ENCODE measurements around the gene ATP8A2. TPM values are rescaled to one million over a fixed set of nuclear protein-coding genes. Genes with fewer than 3 reads are reported as not detected.

The ATP8A2 gene
- total RNA-seq, 2 experiments from 2014 or later, result not detected

DNA sequence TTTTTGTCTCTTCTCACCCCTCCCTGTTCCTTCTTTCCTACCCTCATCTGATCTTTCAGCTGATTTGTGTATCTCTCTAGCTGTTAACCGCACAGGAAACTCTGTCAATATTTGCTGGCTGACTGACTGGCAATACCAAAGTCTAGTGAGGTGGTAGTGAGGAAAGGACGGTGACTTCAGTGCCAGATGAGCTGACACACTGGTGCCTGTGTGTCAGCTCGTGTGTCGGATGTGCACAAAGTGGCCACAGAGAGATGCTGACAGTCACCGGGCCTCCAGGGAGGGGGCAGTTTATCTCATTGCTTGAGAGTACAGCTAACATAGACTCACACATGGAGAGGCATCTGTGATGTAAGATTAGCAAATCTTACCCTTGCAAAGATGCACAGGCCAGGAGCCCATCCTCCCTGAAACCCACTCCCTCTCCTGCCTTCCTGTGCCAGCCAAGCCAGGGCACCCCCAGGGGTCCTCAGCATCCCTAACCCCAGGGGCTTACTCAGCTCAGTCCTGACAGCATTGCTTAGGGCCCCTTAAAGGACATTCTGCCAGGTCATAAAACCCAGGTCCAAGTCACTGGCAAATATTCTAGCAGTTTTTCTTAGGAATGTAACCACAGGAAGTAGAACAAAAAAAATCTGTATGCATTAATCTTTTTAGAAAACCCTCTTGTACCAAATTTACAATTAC is 599.8 kb downstream of the ATP8A2 start:
- Histone ChIP-seq H3K4me2 (ENCODE audit: low read length) (no peak overlapping the region), H3K4me1 (ENCODE audit: insufficient read depth, low read length, poor library complexity, severe bottlenecking) (no peaks in the 10 kb centered on the region), H2AFZ (ENCODE audit: low read length) (no peak overlapping the region), H3K4me3 (ENCODE audit: low read depth, low read length, poor library complexity, severe bottlenecking) (no peak overlapping the region), H3K79me2 (ENCODE audit: insufficient read depth, low read depth, low read length) (no peaks in the 10 kb centered on the region), H4K20me1 (ENCODE audit: insufficient read depth, low read length) (no peaks in the 10 kb centered on the region), H3K27ac (ENCODE audit: low read depth, low read length, poor library complexity, severe bottlenecking) (no peak overlapping the region), H3K9me3 (ENCODE audit: low read length) (no peaks in the 10 kb centered on the region), H3K9me2 (ENCODE audit: insufficient read depth, low read length) (no peaks in the 10 kb centered on the region), H3K36me3 (ENCODE audit: insufficient read depth, low read length) (no peaks in the 10 kb centered on the region)
- DNase-seq (ENCODE audit: low spot score), result no peak
- ChIA-PET CTCF (ENCODE audit: unreplicated experiment) (no interaction called here), POLR2A (no interaction called here)
- intact Hi-C loops (cut with micrococcal nuclease; ENCODE audit: unreplicated experiment), result no loop called here
- no TSS peak for BruUV-seq (replicated peaks)
- TF ChIP-seq, protein P1, sequence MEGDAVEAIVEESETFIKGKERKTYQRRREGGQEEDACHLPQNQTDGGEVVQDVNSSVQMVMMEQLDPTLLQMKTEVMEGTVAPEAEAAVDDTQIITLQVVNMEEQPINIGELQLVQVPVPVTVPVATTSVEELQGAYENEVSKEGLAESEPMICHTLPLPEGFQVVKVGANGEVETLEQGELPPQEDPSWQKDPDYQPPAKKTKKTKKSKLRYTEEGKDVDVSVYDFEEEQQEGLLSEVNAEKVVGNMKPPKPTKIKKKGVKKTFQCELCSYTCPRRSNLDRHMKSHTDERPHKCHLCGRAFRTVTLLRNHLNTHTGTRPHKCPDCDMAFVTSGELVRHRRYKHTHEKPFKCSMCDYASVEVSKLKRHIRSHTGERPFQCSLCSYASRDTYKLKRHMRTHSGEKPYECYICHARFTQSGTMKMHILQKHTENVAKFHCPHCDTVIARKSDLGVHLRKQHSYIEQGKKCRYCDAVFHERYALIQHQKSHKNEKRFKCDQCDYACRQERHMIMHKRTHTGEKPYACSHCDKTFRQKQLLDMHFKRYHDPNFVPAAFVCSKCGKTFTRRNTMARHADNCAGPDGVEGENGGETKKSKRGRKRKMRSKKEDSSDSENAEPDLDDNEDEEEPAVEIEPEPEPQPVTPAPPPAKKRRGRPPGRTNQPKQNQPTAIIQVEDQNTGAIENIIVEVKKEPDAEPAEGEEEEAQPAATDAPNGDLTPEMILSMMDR (conservative IDR thresholded peaks at IDR 0.05; ENCODE audit: low read length), result no peak
- TF ChIP-seq EZH2phosphoT487 (IDR thresholded peaks at IDR 0.05; ENCODE audit: borderline replicate concordance, low read depth, low read length), result no peak

DNA sequence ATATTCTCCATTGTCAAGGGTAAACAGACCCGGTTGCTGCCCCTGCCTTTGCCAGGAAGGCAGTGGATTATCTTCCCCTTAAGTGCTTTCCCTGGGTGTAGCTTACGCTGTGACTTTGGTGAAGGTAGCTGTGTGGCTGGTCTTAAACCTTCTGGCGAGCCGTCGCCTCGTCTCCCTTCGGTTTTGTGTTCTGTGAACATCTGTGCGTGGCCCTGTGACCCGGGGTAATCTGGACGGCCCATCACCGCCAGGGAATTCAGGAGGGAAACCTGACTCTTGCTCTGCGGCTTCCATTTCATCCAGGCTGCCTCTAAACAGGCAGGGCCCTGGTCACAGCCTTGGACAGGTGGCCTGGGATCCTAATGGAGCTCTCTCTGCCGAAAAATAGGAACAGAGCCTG is 601.3 kb downstream of the ATP8A2 start:
- no peak overlapping the region for H2AFZ ChIP-seq (ENCODE audit: low read length)
- H4K20me1 ChIP-seq (ENCODE audit: insufficient read depth, low read length), result no peaks in the 10 kb centered on the region
- H3K4me1 ChIP-seq (ENCODE audit: insufficient read depth, low read length, poor library complexity, severe bottlenecking), result no peaks in the 10 kb centered on the region
- no peak for DNase-seq (ENCODE audit: low spot score)
- no peaks in the 10 kb centered on the region for H3K36me3 ChIP-seq (ENCODE audit: insufficient read depth, low read length)
- H3K27ac ChIP-seq (ENCODE audit: low read depth, low read length, poor library complexity, severe bottlenecking), result no peak overlapping the region
- H3K4me2 ChIP-seq (ENCODE audit: low read length), result no peak overlapping the region
- POLR2A ChIA-PET, result no interaction called here
- H3K79me2 ChIP-seq (ENCODE audit: insufficient read depth, low read depth, low read length), result no peaks in the 10 kb centered on the region
- intact Hi-C loops (cut with micrococcal nuclease; ENCODE audit: unreplicated experiment), result no loop called here
- BruUV-seq (replicated peaks), result no TSS peak
- H3K9me3 ChIP-seq (ENCODE audit: low read length), result no peaks in the 10 kb centered on the region
- TF ChIP-seq, protein P1 (conservative IDR thresholded peaks at IDR 0.05; ENCODE audit: low read length), result no peak
- TF ChIP-seq EZH2phosphoT487 (IDR thresholded peaks at IDR 0.05; ENCODE audit: borderline replicate concordance, low read depth, low read length), result no peak
- CTCF ChIA-PET (ENCODE audit: unreplicated experiment), result no interaction called here
- no peaks in the 10 kb centered on the region for H3K9me2 ChIP-seq (ENCODE audit: insufficient read depth, low read length)
- H3K4me3 ChIP-seq (ENCODE audit: low read depth, low read length, poor library complexity, severe bottlenecking), result no peak overlapping the region

DNA sequence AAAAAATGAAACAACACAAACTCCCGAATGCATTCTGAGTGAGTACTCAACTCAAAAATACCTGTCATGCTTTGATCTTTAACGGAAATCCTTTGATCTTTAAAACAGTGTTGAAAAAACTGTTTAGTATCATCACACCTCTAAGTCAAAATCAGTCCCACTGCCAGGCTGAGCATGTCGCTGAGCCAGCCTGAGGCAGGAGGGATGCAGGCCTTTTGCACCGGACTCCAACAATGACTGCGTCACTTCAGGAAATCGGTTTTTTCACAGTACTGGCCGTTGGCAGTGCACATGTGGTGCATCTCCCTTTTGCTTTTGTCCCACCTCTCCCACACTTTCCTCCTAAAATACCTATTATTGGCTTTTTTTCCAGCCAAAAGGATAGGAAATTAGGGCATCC is 601.8 kb downstream of the ATP8A2 start:
- Histone ChIP-seq H3K4me1 (ENCODE audit: insufficient read depth, low read length, poor library complexity, severe bottlenecking) (no peaks in the 10 kb centered on the region), H3K4me3 (ENCODE audit: low read depth, low read length, poor library complexity, severe bottlenecking) (no peak overlapping the region), H3K27ac (ENCODE audit: low read depth, low read length, poor library complexity, severe bottlenecking) (no peak overlapping the region), H4K20me1 (ENCODE audit: insufficient read depth, low read length) (no peaks in the 10 kb centered on the region), H2AFZ (ENCODE audit: low read length) (no peak overlapping the region), H3K79me2 (ENCODE audit: insufficient read depth, low read depth, low read length) (no peaks in the 10 kb centered on the region), H3K4me2 (ENCODE audit: low read length) (no peak overlapping the region), H3K9me3 (ENCODE audit: low read length) (no peaks in the 10 kb centered on the region), H3K9me2 (ENCODE audit: insufficient read depth, low read length) (no peaks in the 10 kb centered on the region), H3K36me3 (ENCODE audit: insufficient read depth, low read length) (no peaks in the 10 kb centered on the region)
- no TSS peak for BruUV-seq (replicated peaks)
- intact Hi-C loops (cut with micrococcal nuclease; ENCODE audit: unreplicated experiment), result no loop called here
- ChIA-PET POLR2A (no interaction called here), CTCF (ENCODE audit: unreplicated experiment) (no interaction called here)
- DNase-seq (ENCODE audit: low spot score), result no peak
- no peak for TF ChIP-seq EZH2phosphoT487 (IDR thresholded peaks at IDR 0.05; ENCODE audit: borderline replicate concordance, low read depth, low read length)
- TF ChIP-seq, protein P1 (conservative IDR thresholded peaks at IDR 0.05; ENCODE audit: low read length), result no peak

Measured in OCI-LY7 (cell line).